NCI-H1105 treated with DMSO at 0.1 percent for 48 hours (cell line): ENCODE measurements around the gene LIN7B.
A peak's percentile ranks its signal among the peaks of the same experiment; 100 is the strongest.
"Not testable (repeated sequence)": the region's sequence is repeated elsewhere in the genome, so short reads cannot be mapped to it uniquely, and the experiment has no call there.

Experiments used
- DNase-seq: peaks from one replicate; lab custom pipeline; 2025; lab: John Stamatoyannopoulos, UW

Gene LIN7B

GRCh38 chr19:49118565-49119410 is 4.6 kb downstream of the LIN7B start, which contains the start of gene C19orf73:
Gene C19orf73 (minus strand): TSS chr19:49119143. CDS start chr19:49119022, 121 bp downstream.
- DNase-seq, result peak; percentile 91

GRCh38 chr19:49119411-49120324 is 5.5 kb downstream of the LIN7B start, which contains the start of gene PPFIA3:
Gene PPFIA3 (plus strand): TSS chr19:49119544. CDS start chr19:49127874, 8,330 bp downstream.
- DNase-seq, result no peak

GRCh38 chr19:49120325-49120683 is 6.1 kb downstream of the LIN7B start:
- DNase-seq, result no peak

GRCh38 chr19:49120868-49121267 is 6.7 kb downstream of the LIN7B start:
- DNase-seq, result no peak

GRCh38 chr19:49121841-49122240 is 7.7 kb downstream of the LIN7B start:
- not testable (repeated sequence) for DNase-seq

- not testable (repeated sequence) for DNase-seq
Observed at GRCh38 chr19:49123285-49123684, 9.1 kb downstream of the LIN7B start.

GRCh38 chr19:49125025-49125731 is 11.0 kb downstream of the LIN7B start:
- no peak for DNase-seq

- no peak for DNase-seq
Observed at GRCh38 chr19:49126575-49126974, 12.4 kb downstream of the LIN7B start.

GRCh38 chr19:49127225-49127624 is 13.1 kb downstream of the LIN7B start:
- not testable (repeated sequence) for DNase-seq

- DNase-seq, result peak; percentile 86
Observed at GRCh38 chr19:49127674-49128544, 13.7 kb downstream of the LIN7B start.

- DNase-seq, result no peak
Observed at GRCh38 chr19:49128545-49129237, 14.5 kb downstream of the LIN7B start.

- no peak for DNase-seq
Observed at GRCh38 chr19:49129238-49129583, 15.0 kb downstream of the LIN7B start.

- DNase-seq, result no peak
Observed at GRCh38 chr19:49130325-49130724, 16.2 kb downstream of the LIN7B start.

GRCh38 chr19:49132974-49133609 is 18.9 kb downstream of the LIN7B start:
- peak; percentile 72 for DNase-seq

GRCh38 chr19:49133621-49134454 is 19.7 kb downstream of the LIN7B start:
- peak; percentile 72 for DNase-seq

GRCh38 chr19:49135686-49136085 is 21.5 kb downstream of the LIN7B start:
- no peak for DNase-seq

- DNase-seq, result no peak
Observed at GRCh38 chr19:49136771-49137171, 22.6 kb downstream of the LIN7B start.

- no peak for DNase-seq
Observed at GRCh38 chr19:49140951-49141350, 26.8 kb downstream of the LIN7B start.

- no peak for DNase-seq
Observed at GRCh38 chr19:49141352-49141751, 27.2 kb downstream of the LIN7B start.
